Erythroblast (primary cell): ENCODE data around the gene FSD1.

ENCODE experiments used
- GATA1 ChIP-seq: IDR thresholded peaks from 2 replicates; pipeline ENCODE4 v1.6.1; 2011; ENCODE audit warnings: low read depth, mild to moderate bottlenecking, control low read depth, low read length, moderate library complexity
- POLR2A ChIP-seq: IDR thresholded peaks from 2 replicates; pipeline ENCODE4 v1.6.1; 2011; ENCODE audit warnings: mild to moderate bottlenecking, low read length

DNA sequence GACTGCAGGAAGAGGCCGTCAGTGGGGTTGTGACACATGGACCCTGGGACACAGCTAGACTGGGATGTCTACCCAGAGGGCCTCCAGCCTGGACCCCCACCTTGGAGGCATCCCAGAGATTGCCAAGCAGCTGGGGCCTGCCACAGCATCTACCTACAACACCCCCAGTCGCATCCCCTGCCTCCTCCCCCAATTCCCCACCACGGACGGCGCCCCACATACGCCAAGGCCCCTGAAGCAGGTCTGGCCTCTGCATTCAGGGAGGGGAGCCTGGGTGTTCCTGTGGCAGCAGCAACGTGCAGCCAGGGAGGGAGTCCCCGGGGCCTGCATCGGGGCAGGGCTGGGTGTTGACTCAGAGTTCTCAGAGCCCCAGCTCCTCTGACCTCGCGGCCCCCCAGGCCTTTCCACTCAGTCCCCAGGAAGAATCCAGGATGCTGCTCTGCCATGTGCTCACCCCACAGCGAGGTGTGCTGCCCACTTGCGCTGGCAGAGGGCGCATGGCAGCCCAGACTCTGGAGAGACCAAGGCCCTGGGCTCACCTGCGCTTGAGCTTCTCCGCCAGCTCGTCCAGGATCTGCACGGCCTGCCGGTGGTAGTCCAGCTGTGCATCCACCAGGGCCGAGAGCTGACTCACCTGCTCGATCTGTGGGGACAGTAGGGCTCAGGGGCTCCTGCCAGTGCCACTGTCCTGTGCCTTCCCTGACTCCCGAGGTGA, 58.6 kb downstream of the FSD1 start:
- TF ChIP-seq POLR2A (no peak), GATA1 (no peak)
